Gastroesophageal sphincter (tissue), 3 donors: ENCODE measurements around the gene COL5A1.

Experiments
- POLR2A ChIP-seq, 2 donors: fragments of 450-650 bp; IDR thresholded peaks; one replicate each; pipeline ENCODE4 v1.6.1; 2017; ENCODE audit warnings: antibody characterized with exemption in 2 of 2, mild to moderate bottlenecking in 2 of 2, moderate library complexity in 1 of 2
- POLR2AphosphoS5 ChIP-seq: sonication (generic); formaldehyde crosslinking; IDR thresholded peaks from one replicate; pipeline ENCODE4 v1.6.1; 2017; ENCODE audit warnings: antibody characterized with exemption
- TF ChIP-seq, protein P1 (sequence below), 4 experiments: fragments of 200-600 bp in 2 of 4; fragments of 450-650 bp in 2 of 4; sonication (generic) in 1 of 4; IDR thresholded peaks; one replicate each; pipeline ENCODE4 v1.5.1; 2017 to 2019; ENCODE audit warnings: antibody characterized with exemption in 4 of 4, mild to moderate bottlenecking in 2 of 4, moderate library complexity in 2 of 4

DNA sequence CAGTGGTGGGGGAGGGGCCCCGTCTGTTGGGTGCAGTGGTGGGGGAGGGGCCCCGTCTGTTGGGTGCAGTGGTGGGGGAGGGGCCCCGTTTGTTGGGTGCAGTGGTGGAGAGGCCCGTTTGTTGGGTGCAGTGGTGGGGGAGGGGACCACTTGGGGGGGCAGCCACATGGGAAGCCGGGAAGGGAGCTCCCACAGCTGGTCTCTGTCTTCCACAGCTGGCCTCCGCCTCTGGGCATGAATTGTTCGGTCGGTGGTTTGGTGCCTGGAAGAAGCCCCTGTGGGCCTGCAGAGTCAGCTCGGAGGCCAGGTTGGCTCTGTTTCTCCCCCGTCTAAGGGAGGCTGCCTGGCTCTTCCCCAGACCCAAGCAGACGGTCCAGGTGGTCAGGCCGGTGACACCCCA, 69.3 kb downstream of the COL5A1 start:
- TF ChIP-seq, protein P1, sequence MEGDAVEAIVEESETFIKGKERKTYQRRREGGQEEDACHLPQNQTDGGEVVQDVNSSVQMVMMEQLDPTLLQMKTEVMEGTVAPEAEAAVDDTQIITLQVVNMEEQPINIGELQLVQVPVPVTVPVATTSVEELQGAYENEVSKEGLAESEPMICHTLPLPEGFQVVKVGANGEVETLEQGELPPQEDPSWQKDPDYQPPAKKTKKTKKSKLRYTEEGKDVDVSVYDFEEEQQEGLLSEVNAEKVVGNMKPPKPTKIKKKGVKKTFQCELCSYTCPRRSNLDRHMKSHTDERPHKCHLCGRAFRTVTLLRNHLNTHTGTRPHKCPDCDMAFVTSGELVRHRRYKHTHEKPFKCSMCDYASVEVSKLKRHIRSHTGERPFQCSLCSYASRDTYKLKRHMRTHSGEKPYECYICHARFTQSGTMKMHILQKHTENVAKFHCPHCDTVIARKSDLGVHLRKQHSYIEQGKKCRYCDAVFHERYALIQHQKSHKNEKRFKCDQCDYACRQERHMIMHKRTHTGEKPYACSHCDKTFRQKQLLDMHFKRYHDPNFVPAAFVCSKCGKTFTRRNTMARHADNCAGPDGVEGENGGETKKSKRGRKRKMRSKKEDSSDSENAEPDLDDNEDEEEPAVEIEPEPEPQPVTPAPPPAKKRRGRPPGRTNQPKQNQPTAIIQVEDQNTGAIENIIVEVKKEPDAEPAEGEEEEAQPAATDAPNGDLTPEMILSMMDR (IDR thresholded peaks at IDR 0.05): no peak
- TF ChIP-seq POLR2A (IDR thresholded peaks at IDR 0.05) (no peak), POLR2AphosphoS5 (no peak)
